PFSK-1 (cell line): ENCODE data around the gene RLBP1.

Source experiments
- FOXP2 ChIP-seq: optimal IDR thresholded peaks from 2 replicates; pipeline ENCODE3; 2011; ENCODE audit warnings: borderline replicate concordance, control low read depth, inconsistent platforms; ENCODE audit not compliant: insufficient read depth; ENCODE audit errors: extremely low read length, extremely low read depth
- POLR2AphosphoS5 ChIP-seq: IDR thresholded peaks from 2 replicates; pipeline ENCODE4 v1.6.1; 2012; ENCODE audit warnings: low read depth, mild to moderate bottlenecking, control low read depth, low read length, moderate library complexity
- REST ChIP-seq, 2 experiments: IDR thresholded peaks; 2 replicates each; pipeline versions ENCODE4 v1.6.1 to v1.8.0; 2011 to 2012; ENCODE audit warnings: low read depth in 2 of 2, low read length in 2 of 2, control low read depth in 1 of 2, inconsistent platforms in 1 of 2, mild to moderate bottlenecking in 1 of 2, moderate library complexity in 1 of 2; ENCODE audit not compliant: insufficient read depth in 1 of 2
- SIN3A ChIP-seq: IDR thresholded peaks from 2 replicates; pipeline ENCODE4 v1.6.1; 2012; ENCODE audit warnings: mild to moderate bottlenecking, low read length, moderate library complexity, borderline replicate concordance; ENCODE audit not compliant: insufficient read depth
- TAF1 ChIP-seq: IDR thresholded peaks from 2 replicates; pipeline ENCODE4 v1.6.1; 2012; ENCODE audit warnings: low read length, control low read depth, borderline replicate concordance; ENCODE audit not compliant: insufficient read depth

The RLBP1 gene

GRCh38 chr15:89225588-89225987 is 4.2 kb upstream of the RLBP1 start:
- TF ChIP-seq REST (IDR thresholded peaks at IDR 0.05; ENCODE audit: insufficient read depth in 1 of 2, low read depth in 2 of 2, low read length in 2 of 2) (no peak), TAF1 (no peak), SIN3A (no peak), FOXP2 (no peak), POLR2AphosphoS5 (no peak)

GRCh38 chr15:89218531-89218930 is 2.8 kb downstream of the RLBP1 start:
- TF ChIP-seq POLR2AphosphoS5 (no peak), SIN3A (no peak), FOXP2 (no peak), TAF1 (no peak), REST (IDR thresholded peaks at IDR 0.05; ENCODE audit: insufficient read depth in 1 of 2, low read depth in 2 of 2, low read length in 2 of 2) (no peak)

GRCh38 chr15:89217686-89218376 is 3.5 kb downstream of the RLBP1 start:
- TF ChIP-seq POLR2AphosphoS5: no peak
- no peak for TF ChIP-seq FOXP2
- no peak for TF ChIP-seq TAF1
- TF ChIP-seq SIN3A: no peak
- no peak for TF ChIP-seq REST (IDR thresholded peaks at IDR 0.05; ENCODE audit: insufficient read depth in 1 of 2, low read depth in 2 of 2, low read length in 2 of 2)

GRCh38 chr15:89217031-89217430 is 4.3 kb downstream of the RLBP1 start:
- no peak for TF ChIP-seq FOXP2
- TF ChIP-seq REST (IDR thresholded peaks at IDR 0.05; ENCODE audit: insufficient read depth in 1 of 2, low read depth in 2 of 2, low read length in 2 of 2): no peak
- TF ChIP-seq SIN3A: no peak
- no peak for TF ChIP-seq POLR2AphosphoS5
- TF ChIP-seq TAF1: no peak

- TF ChIP-seq REST (IDR thresholded peaks at IDR 0.05; ENCODE audit: insufficient read depth in 1 of 2, low read depth in 2 of 2, low read length in 2 of 2) (no peak), SIN3A (no peak), TAF1 (no peak), POLR2AphosphoS5 (no peak), FOXP2 (no peak)
These were observed 5.8 kb downstream of the RLBP1 start for GRCh38 chr15:89215627-89216026.
